Osteoblast (primary cell): Measurements from ENCODE around the gene JAK1. TPM values are rescaled to one million over a fixed set of nuclear protein-coding genes. Genes with fewer than 3 reads are reported as not detected.
"Not testable (repeated sequence)": the region's sequence is repeated elsewhere in the genome, so short reads cannot be mapped to it uniquely, and the experiment has no call there.

Experiments
- DNase-seq: peaks from one replicate; pipeline ENCODE4 v3.0.0; 2011; ENCODE audit warnings: low spot score, mixed read lengths; ENCODE audit not compliant: insufficient read length; ENCODE audit errors: missing footprints
- H2AFZ ChIP-seq: 2 replicates; pipeline ENCODE4 v1.6.0; 2011; ENCODE audit warnings: mild to moderate bottlenecking, low read length
- H3K27ac ChIP-seq: 2 replicates; pipeline ENCODE4 v1.5.1; 2011; ENCODE audit warnings: mild to moderate bottlenecking, low read depth, low read length, moderate library complexity
- H3K27me3 ChIP-seq: 2 replicates; pipeline ENCODE4 v1.6.0; 2012; ENCODE audit warnings: mild to moderate bottlenecking, control low read depth, inconsistent platforms, low read length, moderate library complexity; ENCODE audit not compliant: insufficient read depth
- H3K36me3 ChIP-seq: 2 replicates; pipeline ENCODE4 v1.5.1; 2011; ENCODE audit warnings: mild to moderate bottlenecking, low read length, control low read depth, moderate library complexity; ENCODE audit not compliant: insufficient read depth
- H3K4me1 ChIP-seq: 2 replicates; pipeline ENCODE4 v1.5.1; 2011; ENCODE audit warnings: mild to moderate bottlenecking, low read length, control low read depth, moderate library complexity; ENCODE audit not compliant: insufficient read depth
- H3K4me2 ChIP-seq: 2 replicates; pipeline ENCODE4 v1.6.0; 2011; ENCODE audit warnings: mild to moderate bottlenecking, low read length; ENCODE audit not compliant: insufficient read depth
- H3K4me3 ChIP-seq: fragments of 200-600 bp; sonication (generic); 3 replicates; pipeline ENCODE4 v1.5.1; 2012; ENCODE audit warnings: mild to moderate bottlenecking, low read length, inconsistent platforms; ENCODE audit not compliant: insufficient read depth
- H3K79me2 ChIP-seq: 2 replicates; pipeline ENCODE4 v1.6.0; 2012; ENCODE audit warnings: mild to moderate bottlenecking, low read length, control low read depth, inconsistent platforms; ENCODE audit not compliant: insufficient read depth
- H3K9me3 ChIP-seq: 2 replicates; pipeline ENCODE4 v1.5.1; 2011; ENCODE audit warnings: low read depth, low read length, control low read depth
- H4K20me1 ChIP-seq: 2 replicates; pipeline ENCODE4 v1.6.0; 2012; ENCODE audit warnings: mild to moderate bottlenecking, low read length, control low read depth; ENCODE audit not compliant: insufficient read depth
- total RNA-seq: library from RNA; depleted of rRNA; stranded (reverse); fragments of >200 nt; gene quantifications from 2 replicates; pipeline ENCODE4 v1.2.3, GENCODE V29; 2012
- TF ChIP-seq, protein P1 (sequence below): IDR thresholded peaks from 2 replicates; pipeline ENCODE4 v1.5.1; 2011; ENCODE audit warnings: mild to moderate bottlenecking, low read depth, low read length, moderate library complexity; ENCODE audit errors: extremely low read depth

Gene JAK1
- total RNA-seq, 1 donor: 197 TPM

- Histone ChIP-seq H3K27ac (peak overlapping the region; percentile 84), H2AFZ (peak overlapping the region; percentile 76)
Observed at GRCh38 chr1:65002508-65003315, 36.4 kb upstream of the JAK1 start.

GRCh38 chr1:65002156-65002507 is 35.8 kb upstream of the JAK1 start:
- peak overlapping the region; percentile 76 for H2AFZ ChIP-seq

More at GRCh38 chr1:65002508-65003315, 36.4 kb upstream of the JAK1 start:
- no peaks in the 10 kb centered on the region for H3K79me2 ChIP-seq
- H3K27me3 ChIP-seq: no peaks in the 10 kb centered on the region
- no peaks in the 10 kb centered on the region for H4K20me1 ChIP-seq
- no peaks in the 10 kb centered on the region for H3K36me3 ChIP-seq
- peak overlapping the region; percentile 75 for H3K4me3 ChIP-seq
- peak overlapping the region; percentile 73 for H3K4me2 ChIP-seq
- H3K4me1 ChIP-seq: peaks cover 10% of the 10 kb centered on the region
- DNase-seq: peak; percentile 98
- H3K9me3 ChIP-seq: no peaks in the 10 kb centered on the region
- TF ChIP-seq, protein P1, sequence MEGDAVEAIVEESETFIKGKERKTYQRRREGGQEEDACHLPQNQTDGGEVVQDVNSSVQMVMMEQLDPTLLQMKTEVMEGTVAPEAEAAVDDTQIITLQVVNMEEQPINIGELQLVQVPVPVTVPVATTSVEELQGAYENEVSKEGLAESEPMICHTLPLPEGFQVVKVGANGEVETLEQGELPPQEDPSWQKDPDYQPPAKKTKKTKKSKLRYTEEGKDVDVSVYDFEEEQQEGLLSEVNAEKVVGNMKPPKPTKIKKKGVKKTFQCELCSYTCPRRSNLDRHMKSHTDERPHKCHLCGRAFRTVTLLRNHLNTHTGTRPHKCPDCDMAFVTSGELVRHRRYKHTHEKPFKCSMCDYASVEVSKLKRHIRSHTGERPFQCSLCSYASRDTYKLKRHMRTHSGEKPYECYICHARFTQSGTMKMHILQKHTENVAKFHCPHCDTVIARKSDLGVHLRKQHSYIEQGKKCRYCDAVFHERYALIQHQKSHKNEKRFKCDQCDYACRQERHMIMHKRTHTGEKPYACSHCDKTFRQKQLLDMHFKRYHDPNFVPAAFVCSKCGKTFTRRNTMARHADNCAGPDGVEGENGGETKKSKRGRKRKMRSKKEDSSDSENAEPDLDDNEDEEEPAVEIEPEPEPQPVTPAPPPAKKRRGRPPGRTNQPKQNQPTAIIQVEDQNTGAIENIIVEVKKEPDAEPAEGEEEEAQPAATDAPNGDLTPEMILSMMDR: no peak

DNA sequence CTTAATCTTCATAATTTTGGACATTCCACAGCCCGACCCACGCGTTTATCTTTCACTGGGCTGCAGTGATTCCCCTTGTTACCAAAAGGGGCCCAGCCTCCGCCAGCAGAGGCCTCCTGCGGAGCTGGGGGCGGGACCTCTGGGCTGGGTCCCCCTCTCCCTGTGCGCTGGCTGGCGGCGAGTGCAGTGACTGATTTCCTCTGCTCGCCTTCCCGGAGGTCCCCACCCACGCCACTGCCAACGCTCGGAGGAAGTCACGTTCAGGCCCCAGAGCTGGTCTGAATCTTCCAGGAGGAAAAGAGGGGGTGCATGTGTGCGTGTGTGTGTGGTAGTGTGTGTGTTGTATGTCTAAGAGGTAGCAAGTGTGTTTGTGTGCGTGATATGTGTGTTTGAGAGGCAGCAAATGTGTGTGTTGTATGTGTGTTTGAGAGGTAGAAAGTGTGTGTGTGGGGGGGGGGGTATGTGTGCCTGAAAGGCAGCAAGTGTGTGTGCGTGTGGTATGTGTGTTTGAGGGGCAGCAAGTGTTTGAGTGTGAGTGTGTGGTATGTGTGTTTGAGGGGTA is 35.0 kb upstream of the JAK1 start:
- Histone ChIP-seq H3K4me1 (peaks cover 10% of the 10 kb centered on the region), H2AFZ (no peak overlapping the region), H3K36me3 (no peaks in the 10 kb centered on the region), H3K9me3 (no peaks in the 10 kb centered on the region), H4K20me1 (no peaks in the 10 kb centered on the region), H3K4me3 (peak overlapping the region; percentile 8), H3K79me2 (no peaks in the 10 kb centered on the region), H3K4me2 (peak overlapping the region; percentile 48), H3K27me3 (no peaks in the 10 kb centered on the region), H3K27ac (no peak overlapping the region)
- peak; percentile 85 for DNase-seq
- TF ChIP-seq, protein P1: no peak

More at GRCh38 chr1:65002156-65002507, 35.8 kb upstream of the JAK1 start:
- TF ChIP-seq, protein P1: no peak
- Histone ChIP-seq H3K27me3 (no peaks in the 10 kb centered on the region), H3K4me3 (peak overlapping the region; percentile 75), H3K27ac (peak overlapping the region; percentile 84), H3K36me3 (no peaks in the 10 kb centered on the region), H3K4me1 (peaks cover 10% of the 10 kb centered on the region), H3K4me2 (peak overlapping the region; percentile 73), H3K79me2 (no peaks in the 10 kb centered on the region), H3K9me3 (no peaks in the 10 kb centered on the region), H4K20me1 (no peaks in the 10 kb centered on the region)
- no peak for DNase-seq

GRCh38 chr1:64998425-64998948 is 32.1 kb upstream of the JAK1 start:
- not testable (repeated sequence) for H3K27ac ChIP-seq, DNase-seq, H3K4me3 ChIP-seq, H3K4me1 ChIP-seq, H2AFZ ChIP-seq, H3K79me2 ChIP-seq, H3K4me2 ChIP-seq, H4K20me1 ChIP-seq, H3K36me3 ChIP-seq, H3K9me3 ChIP-seq, H3K27me3 ChIP-seq
